Measurements from ENCODE around the gene FMNL3.

Gene FMNL3

DNA sequence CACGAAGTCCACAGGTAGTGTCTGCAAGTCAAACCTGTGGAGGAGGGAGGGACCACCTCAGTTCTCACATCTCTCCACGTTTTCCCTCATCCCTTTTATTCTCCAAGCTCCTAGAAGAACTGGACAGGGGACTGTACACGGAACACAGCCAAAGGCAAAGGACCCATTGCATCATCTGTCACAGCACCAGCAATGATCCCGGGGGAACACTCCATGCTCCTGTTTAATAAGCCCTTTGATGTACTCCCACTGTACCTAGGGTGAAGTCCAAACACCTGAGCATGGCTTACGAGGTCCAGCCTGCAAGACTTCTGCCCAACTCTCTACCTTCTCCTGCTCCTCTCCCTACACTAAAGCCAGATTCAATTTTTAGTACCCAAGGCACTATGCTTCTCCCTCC lies 57.3 kb downstream of the FMNL3 start:
- DNase-seq: no peak

DNA sequence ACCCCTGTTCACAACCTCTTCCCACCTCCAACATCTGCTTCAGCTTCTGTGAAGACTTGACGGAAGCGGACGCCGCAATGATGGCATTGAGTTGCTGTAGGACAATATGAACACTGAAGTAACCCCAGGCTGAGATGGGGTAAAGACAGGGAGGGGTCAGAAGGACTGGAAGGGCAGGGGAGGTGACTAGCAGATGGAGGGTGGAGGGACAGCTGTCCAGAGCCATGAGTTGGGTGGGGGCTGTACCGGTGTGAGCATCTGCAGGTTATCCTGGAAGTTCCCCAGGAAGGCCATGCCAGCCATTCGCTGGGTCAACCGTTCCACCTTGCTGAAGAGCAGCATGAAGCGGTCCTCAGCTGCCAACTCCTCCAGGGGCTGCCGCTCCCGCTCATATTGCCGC lies 57.8 kb downstream of the FMNL3 start:
- DNase-seq: no peak

DNA sequence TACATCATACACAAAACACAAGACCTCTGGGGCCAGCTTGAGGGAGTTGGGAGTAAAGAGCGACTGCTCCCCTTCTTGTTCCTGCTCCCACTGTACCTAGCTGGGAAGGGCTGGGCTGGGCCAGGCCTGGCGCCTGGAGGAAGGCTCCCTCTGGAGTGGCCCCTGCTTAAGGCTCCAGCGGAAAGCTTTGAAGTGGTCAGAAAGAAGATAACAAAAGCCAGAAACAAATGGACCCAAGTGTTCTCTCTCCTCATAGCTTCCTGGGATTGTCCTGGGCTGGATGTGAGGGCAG lies 58.5 kb downstream of the FMNL3 start:
- no peak for DNase-seq

DNA sequence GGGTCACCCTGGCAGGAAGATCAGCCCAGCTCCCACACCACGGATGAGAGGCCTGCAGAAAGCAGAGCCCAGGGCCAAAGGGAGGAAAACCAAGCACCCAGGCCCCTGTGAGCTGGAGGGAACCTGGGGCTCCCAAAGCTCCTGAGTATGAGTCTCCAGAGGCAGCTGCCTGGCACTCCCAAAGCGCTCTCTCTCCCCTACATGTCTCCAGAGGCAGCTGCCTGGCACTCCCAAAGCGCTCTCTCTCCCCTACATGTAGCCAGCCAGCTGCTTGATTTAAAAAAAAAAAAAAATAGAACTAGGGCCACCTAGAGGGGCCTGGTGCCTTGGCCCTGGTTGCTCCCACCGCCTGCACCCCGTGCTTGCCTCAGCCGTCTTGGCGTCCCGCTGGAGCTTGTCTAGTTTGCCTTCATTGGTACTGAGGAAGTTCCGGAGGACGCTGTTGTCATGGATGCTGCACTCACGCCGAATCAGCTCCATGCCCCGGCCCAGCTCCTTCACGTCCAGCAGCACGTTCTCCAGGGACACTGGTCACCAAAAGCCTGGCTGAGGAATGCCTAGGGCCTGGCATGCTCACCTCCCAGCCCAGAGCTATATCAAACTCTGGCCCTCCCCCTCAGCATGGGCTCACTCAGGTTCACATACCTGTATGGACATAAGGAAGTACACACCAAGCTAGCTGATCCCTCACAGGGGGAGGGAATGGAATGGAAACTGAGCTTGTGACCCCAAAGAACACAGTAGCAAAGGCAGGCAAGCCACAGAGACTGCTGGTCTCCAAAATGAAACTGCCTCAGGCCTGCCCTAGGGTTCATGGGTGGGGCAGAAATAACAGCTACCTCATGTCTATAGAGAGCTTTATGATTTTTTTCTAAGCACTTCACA lies 59.1 kb downstream of the FMNL3 start:
- no peak for DNase-seq

DNA sequence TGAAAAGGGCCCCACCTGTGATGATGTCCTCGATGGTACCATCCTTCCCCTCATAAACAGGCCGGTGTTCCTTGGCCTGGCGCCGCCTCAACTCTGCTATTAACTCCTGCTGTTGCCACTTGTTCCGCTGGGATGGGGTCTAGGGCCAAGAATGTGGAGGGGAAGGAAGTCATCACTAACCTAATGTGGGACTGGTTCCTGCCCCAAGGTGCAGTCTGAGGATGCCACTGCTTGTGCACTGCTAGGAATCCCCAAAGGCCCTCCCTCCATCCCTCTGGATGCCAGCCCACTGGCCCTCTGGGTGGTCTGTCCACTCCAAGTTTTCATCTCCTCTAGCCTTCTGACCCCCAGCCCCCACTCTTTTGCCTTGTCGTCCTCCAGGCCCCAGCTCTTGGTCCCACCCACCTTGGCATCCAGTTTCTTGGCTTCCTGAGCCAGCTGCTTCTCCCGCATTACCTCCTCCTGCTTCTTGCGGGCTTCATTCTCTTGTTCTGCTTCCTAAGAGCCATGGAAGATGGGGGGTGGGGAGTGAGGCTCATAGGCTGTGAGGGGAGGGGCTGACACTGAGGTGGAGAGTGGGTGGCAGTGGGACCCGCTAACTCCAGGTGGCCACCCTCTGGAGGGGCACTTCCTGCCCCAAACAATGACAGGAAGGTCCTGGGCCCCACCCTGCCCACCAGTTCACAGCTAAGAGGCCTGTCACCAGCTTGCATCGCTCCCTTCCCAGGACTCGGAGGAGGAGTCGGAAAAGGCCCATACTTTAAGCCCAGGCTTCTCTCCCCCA lies 60.1 kb downstream of the FMNL3 start:
- no peak for DNase-seq

DNA sequence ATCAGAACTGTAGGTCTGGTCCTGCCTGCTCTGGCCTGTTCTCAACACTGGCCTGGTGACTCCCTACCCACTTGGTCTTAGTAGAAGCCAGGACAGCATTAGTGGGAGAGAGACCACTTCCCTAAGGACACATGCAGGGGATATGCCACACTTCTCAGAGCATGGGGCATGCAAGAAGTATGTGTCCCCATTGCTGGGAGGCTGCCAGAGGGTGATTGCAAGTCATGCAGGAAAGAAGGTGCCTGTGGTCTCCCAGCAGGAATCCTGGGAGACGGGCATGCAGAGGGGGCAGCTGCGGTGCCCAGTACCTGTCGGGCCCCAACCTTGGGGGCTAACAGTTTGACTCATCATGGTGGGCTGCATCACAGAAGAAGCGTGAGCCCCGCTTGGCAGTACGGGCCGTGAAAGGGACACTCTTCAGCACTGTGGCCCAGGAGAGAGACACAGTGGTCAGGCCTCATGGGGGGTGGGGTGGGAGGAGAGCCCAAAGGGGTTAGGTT lies 60.8 kb downstream of the FMNL3 start:
- no peak for DNase-seq

DNA sequence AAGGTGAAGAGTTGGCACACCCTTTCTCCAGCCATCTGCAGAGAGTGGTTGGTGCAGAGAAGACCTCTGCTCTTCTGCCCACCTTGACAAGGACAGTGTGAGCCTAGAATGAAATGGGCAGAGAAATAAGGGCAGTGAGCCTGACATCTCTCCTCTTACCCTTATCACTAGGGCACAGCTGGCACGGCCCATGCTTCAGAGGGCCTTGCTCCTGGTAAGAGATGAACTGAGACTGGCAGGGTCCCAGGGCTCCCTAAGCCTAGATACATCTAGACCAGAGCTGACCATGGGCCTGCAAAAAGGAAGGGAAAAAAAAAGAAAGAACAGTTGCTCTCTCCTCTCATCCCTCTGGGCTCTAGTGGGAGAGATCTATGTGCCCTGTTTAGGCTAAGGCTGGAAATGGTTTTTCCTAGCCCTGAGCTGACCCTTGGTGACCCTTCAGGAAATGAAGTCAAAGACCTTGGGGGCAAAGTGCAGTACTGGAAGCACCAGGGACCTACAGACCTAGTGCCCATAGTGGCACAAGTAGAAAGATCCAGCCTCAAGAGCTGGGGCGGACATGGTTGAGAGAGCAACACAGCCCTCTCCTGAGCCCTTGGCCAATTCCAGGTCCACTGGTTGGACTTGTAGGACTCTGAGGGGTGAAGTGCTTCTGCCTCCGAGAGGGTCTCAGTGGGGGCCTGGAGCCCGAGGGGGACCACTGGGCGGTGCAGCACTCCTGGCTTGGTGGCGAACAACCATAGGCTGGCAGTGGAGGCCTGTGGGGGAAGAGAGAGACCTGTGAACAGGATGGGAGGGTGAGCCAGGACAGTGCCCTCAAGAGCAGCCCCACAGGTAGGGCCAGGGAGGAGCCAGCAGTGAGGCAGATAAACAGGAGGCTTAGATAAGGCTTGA lies 61.8 kb downstream of the FMNL3 start:
- DNase-seq: no peak

DNA sequence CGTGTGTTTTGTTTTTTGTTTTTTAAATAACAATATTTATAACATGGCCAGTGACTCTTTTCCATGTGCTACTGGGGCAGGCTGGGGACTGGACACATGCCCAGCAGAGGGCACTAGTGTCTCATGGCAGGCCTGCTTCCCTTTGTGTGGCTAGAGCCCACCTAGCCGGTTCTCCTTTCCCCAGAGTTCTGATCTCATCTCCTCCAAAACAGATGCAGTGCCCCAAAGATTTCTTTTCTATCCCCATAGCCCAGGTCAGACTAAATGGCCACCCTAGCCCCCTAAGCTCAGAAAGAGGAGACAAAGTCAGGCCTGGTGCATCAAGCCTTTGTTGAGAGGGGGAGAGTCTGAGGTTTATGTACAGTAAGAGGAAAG lies 62.6 kb downstream of the FMNL3 start:
- DNase-seq: peak; percentile 84

DNA sequence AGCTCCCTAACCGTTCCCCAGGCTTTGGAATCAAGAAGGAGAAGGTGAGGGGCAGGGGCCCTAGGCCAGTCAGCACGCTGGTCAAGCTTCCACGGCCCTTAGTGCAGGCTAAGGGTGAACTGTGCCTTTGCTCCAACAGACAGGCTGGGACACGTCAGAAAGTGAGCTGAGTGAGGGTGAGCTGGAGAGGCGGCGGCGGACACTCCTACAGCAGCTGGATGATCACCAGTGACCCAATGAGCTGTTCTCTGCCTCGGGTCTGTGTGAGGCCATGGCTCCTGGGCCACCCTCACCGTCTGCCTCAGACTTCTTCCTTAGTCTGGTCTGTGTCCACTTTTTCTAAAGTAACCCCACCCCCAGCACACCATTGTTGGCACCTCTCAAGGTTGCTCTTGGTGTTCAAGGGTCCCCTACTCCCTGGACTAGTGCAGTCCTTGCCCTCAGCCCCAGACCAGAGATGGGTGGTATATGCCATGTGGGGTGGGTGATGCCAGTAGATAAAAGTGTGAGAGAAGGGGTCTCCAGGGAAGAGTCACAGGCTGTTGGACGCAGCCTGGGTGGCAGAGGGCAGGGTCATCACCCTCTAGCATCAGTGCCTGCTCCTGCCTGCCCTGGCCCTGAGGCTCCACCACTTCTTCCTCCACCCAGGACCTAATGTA lies 63.1 kb downstream of the FMNL3 start:
- no peak for DNase-seq

DNA sequence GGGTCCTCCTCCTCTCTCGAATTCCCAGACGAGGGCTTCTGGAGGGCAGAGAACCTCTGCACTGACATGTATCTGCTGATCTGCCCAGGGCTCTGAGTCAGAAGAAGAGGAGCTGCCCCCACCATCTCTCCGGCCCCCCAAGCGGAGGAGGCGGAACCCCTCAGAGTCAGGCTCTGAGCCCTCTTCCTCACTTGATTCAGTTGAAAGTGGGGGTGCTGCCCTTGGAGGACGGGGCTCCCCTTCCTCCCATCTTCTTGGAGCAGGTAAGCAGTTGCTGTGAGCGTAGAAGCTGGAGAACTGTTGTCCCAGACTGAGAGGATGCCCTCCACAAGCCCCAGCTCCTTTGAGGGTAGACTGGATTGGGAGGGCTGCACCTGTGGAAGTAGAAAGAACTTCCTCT lies 64.1 kb downstream of the FMNL3 start:
- no peak for DNase-seq

DNA sequence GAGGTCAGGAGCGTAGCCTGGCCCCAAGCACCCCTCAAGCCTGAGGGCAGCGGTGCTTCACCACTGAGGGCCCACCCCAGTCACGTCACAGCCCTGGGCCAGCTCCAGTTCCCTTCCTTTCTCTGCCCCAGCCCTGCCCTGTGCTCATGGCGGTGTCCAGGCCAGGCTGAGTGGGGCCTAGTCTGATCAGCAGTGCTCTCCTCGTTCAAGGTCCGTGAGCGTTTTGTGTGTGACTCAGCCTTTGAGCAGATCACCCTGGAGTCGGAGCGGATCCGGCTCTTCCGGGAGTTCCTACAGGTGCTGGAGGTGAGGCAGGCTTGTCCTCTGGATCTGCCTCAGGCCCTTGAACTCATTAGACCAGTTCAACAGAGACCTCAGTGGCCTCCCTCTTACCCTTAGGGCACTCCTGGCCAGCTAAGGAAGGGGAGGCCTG lies 64.8 kb downstream of the FMNL3 start:
- DNase-seq: no peak

DNA sequence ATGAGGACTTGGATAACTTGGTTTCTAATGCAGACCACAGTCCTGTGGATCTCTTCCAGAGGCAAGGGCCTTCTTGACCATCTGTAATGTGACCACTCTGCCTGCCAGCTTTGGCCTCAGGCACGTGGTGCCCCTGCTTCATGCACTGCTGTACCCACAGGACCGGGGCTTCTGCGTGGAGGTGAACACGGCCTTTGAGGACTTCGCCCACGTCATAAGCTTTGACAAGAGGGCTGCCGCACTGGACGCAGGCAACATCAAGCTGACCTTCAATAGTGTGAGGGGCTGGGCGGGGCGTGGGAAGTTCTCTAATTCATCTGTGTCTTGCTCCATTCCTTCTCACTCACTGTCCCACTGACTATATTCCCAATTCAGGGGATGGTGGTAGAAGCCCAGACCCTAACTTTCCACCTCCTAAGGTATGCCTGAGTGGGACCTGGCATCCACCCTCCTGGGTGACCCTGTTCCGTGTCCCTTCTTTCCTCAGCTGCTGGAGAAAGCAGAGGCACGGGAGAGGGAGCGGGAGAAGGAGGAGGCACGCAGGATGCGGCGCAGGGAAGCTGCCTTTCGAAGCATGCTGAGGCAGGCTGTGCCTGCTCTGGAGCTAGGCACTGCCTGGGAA lies 65.3 kb downstream of the FMNL3 start:
- no peak for DNase-seq

DNA sequence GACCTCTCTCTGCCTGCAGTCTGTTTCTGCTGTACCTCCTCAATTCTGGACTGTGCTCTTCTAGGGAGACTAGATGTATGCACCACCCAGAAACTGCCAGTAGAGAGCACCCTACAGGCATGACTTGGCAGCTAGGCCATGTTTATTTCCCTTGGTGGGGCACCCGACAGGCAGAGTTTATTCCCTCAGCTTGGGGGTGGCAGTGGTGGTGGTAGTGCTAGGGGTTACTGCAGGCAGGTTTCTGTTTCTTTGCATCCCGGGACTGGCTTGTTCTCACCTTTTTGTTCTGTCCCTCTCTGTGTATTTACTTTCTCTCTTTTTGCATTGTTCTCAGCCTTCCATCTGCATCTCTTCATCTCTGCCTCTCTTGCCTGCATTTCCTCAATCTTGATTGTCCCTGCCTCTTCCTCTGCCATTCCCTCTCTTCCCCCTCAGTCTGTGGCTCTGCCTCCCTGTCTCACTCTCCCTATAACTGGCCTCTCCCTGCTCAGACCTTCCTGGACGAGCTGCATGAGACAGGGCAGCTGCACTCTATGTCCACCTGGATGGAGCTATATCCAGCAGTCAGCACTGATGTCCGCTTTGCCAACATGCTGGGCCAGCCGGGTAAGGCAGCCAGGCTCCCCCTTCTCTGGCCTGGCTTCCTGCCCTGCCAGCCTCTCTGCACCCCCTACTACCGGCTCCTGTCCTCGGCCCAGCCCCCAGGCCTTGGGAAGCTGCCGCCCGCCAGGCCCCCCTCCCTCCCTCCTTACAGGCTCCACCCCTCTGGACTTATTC lies 70.0 kb downstream of the FMNL3 start:
- peak; percentile 59 for DNase-seq

DNA sequence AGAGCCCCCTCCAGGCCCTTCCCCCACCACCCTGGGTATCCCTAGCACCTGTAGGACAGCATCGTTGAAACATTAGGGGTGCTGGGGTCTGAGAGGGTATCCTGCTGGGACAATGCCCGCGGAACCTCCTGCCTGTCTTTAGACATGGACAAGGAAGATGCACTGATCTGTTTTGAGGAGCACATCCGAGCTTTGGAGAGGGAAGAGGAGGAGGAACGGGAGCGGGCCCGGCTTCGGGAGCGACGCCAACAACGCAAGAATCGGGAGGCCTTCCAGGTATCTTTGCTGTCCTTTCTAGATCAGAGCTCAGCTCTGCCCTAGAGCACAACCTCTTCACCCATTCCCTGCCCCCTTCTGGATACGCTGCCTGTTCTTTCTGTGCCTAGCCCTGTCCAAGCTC lies 70.6 kb downstream of the FMNL3 start:
- no peak for DNase-seq

DNA sequence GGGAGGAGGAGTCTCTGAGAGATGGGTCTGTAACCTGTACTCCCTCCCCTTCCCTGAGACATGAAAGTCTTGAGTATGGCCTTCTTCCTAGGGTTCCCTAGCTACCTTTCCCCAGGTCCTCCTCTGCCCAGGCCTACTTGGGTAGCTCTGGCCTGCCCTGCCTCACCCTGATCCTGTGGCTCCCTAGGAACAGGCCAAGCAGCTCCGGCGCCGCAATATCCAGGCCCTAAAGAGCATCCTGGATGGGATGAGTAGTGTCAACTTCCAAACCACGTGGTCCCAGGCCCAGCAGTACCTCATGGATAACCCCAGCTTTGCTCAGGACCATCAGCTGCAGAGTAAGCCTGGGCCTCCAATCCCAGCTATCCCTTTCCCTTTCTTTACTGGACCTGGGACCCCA lies 71.5 kb downstream of the FMNL3 start:
- no peak for DNase-seq

DNA sequence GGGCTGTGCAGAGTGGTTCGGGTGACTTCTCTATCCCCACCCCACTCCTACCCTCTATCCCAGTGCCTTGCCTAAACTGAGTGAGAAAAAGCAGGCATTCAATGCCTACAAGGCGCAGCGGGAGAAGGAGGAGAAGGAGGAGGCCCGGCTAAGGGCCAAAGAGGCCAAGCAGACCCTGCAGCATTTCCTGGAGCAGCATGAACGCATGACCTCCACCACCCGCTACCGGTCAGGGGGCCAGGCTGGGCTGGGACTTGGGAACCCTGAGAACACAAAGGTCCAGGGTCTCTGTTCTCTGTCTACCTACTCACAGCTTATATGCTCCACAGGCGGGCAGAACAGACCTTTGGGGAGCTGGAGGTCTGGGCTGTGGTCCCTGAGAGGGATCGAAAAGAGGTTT lies 72.2 kb downstream of the FMNL3 start:
- no peak for DNase-seq

DNA sequence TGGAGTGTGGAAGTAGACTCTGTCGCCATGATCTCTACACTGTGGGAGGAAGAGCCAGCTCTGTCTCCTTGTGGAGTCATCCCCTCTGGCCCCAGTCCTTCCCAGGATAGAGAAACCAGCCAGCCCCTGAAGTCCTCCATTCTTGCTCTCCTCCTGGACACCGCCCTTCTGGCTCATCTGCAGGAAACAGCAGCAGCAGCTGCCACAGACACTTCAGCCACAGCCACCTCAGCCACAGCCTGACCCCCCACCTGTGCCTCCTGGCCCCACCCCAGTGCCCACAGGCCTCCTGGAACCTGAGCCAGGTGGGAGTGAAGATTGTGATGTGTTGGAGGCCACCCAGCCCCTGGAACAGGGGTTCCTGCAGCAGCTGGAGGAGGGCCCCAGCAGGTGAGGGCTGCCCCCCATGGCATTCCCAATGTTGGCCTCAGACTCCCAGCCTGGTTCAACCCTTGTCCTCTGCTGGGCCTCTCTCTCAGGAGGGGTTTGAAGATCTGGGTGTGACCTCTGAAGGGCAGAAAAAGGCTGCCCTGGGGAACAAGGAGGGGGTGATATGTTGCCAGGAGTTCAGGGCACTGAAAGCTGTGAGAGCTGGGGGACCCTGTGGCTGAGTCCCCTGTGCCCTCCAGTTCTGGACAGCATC lies 73.4 kb downstream of the FMNL3 start:
- no peak for DNase-seq

DNA sequence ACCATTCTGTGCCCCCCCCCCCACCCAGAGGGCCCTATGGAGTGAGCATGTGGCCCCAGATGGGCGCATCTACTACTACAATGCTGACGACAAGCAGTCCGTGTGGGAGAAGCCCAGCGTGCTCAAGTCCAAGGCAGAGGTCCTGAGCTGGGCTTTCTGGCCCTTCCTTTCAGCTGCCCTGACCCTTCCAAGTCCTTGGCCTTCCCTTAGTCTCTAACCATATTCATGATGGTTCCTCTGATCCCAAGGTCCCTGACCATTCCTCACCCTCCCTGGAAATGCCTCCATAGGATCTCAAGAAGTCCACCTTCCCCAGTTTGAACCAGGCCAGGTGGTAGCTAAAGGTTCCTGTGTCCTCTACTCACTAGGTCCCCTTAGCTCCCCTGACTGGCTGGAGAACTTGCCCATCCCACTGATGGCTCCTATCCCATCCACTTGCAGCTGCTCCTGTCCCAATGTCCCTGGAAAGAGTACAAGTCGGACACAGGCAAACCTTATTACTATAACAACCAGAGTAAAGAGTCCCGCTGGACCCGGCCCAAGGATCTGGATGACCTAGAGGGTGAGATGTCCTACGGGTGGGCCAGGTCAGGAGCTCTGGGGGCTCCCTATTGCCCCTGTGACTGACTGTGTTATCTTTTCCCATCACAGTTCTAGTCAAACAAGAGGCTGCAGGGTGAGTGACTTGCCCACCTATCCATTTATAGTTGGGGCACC lies 74.1 kb downstream of the FMNL3 start:
- no peak for DNase-seq

DNA sequence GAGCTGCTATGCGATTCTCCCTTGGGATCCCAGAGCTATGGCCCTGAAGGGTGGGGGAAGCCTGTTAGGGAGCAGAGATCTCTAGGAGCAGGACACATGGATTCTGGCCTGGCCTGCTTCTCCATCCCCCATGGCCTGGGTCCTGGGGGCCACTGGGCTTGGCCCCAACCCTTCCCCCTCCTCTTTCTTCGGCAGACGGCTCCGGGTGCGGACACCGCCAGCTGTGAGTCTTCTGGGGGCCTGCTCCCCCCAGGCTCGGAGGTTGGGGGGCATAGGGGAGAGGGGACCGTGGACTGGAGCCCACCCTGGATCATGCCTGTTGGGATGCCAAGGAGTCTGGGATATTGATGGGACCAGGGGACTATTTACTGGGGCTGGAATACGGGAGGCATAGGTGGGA lies 74.8 kb downstream of the FMNL3 start:
- no peak for DNase-seq

DNA sequence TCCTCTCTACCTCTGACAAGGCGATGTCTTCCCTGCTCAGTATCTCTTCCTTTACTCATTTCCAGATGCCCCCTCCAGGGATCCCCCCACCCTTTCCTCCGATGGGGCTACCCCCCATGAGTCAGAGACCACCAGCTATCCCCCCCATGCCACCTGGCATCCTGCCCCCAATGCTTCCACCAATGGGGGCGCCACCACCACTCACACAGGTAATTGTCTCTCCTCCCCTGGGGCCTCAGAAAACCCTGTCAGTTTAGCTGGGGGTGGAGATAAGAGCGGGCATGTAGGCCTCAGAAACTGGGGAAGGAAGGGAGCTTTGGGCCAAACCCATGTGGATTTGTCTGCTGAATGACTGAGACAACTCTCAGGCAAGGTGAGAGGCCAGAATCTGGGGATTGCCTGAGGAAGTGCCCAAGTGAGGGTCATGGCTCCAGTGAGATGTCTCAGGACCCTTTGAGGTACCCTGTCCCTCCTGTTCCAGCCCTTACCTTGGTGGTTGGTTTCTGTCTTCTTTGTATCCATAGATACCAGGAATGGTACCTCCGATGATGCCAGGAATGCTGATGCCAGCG lies 75.8 kb downstream of the FMNL3 start:
- no peak for DNase-seq

Data from CD4-positive, alpha-beta T cell treated with Interferon gamma for 1 hour (primary cell).